ENCODE data around the gene SNRNP48.

Gene SNRNP48

DNA sequence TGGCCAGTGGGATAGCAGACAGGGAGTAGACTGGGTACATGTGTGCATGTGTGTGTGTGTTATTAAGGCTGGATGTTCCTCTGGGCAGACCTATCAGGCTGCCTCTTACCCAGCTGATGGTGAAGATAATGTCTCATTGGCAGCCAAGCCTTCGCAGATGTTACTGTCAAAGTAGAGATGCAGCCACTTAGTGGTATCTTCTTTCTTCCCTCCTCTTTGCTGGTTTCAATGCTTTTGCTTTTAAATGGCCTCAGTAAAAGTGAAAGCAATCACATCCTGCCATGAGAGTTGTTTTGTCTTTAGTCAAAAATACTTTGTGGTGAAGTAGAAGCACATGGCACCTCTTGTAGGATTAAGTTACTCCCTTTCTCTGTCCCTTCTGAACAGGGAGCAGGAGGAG lies 57.5 kb downstream of the SNRNP48 start:
- DNase-seq, result no peak

DNA sequence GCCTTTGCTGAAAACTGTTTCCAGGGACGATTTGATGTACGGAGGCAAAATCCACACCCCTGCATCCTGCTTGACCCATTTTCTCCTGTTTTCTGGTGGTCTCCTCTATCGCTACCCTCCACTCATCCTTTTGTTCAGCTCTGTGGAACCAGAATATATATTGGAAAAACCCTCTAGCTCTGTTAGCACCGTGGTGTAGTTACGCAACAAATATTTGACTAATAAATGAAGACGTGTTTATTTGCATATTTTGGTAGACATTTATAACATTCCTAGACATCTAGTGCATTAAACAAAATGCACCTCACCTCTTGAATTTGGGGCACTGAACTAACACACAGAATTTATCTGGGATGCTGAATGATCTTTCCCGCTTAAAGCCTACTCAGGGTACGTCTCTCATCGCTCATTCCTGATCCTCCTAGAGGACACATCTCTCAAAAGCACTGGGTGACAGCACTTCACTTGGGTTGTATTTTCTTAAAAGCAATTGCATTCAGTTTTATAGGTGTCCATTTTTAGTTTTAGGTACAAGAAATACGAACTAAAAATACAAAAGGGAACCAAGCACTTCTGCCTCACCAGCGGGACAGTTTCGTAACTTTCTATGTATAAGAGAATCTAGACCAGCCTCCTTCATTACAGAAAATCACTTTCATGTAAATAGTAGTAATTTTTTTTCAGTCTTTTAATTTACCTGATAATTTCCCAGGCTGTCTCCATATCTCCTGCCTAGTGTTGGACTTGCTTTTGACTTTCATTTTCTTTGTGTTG lies 59.2 kb downstream of the SNRNP48 start:
- no peak for DNase-seq

DNA sequence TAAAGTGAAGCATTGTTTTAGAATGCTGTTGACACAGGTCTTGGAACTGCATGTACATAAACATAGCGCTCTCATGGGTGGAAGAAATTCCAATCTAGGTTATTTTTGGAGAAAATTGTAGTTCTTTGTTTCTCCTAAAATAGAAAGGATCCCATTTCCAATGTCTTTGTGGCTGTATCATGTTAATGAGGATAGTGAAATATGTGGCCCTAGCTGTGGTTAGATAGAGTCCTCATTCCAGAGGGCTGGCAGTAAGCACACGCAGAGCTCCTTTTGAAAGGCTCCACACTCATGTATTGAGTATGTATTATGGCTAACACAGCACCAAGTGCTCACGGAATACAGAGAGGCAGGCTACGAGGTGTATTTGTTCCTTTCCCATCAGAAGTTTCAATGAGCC lies 60.9 kb downstream of the SNRNP48 start:
- DNase-seq, result no peak

DNA sequence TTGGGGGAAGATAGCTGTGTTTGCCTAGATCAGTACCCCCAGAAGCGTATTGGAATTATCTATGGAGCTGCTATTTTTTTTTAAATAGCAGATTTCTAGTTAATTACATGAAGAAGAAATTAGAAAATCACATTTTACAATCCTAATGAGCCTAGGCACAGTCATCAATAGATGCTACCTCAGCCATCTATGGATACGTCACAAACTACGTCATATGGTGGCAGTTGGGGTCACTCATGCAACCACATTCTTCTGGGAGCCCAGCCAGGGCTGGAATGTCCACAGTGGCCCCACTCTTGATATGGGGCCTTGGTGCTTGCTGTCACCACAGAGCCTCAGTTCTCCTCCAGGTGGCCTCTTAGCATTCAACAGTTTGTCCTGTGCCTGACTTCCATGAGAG lies 63.0 kb downstream of the SNRNP48 start:
- DNase-seq, result no peak

DNA sequence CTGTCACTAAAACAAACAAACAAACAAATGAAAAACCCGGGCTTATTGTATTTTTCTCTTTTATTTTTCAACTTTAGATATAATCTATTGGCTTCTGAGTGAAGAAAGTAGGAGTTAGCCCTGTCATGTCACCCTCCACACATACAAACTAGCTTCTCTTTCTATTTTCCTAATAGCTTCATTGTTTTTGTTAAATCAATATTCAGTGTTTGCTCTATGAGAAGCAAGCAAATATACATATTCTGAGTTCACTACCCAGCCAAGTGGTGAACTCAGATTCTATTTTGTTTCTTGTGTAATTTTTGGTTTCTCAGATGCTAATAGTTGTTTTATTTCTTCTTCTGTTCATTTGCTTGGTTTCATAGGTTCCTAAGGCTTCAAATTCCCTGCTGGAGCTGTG lies 66.4 kb downstream of the SNRNP48 start:
- no peak for DNase-seq

DNA sequence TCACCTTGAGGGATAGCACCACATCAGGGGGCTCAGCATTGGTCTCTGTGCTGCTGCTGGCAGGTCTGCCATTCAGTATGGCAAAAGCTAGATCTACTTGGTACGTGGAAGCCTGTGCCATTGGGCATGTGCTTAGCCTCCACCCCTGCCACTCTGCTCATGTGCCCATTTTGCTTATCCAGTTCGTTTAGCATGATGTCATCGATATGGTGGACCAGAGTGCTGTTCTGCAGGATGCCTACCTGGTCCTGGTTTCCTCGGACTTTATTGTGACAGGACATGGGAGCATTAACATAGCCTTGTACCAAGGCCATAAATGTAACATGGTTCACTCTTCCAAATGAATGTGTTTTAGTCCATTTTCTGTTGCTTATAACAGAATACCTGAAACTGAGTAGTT lies 68.5 kb downstream of the SNRNP48 start:
- no peak for DNase-seq

DNA sequence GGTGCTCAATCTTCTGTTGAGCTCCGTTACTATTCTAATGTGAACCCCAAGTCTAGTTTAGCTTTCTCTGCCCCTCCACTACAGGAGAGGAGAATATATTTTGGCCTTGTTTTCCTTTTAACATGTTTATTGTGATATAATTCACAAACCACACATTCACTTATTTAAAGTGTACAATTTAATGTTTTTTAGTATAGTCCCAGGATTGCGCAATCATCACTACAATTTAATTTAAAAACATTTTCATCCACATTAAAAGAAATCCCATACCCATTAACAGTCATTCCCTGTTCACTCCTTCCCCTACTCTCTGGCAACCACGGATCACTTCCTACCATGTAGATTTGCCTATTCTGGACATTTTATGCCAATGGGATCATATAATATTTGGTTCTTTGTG lies 71.4 kb downstream of the SNRNP48 start:
- no peak for DNase-seq

All from DMS79 (cell line).